Measurements from ENCODE around the gene MRPL37. TPM values are rescaled to one million over a fixed set of nuclear protein-coding genes. Genes with fewer than 3 reads are reported as not detected.
A peak's percentile ranks its signal among the peaks of the same experiment; 100 is the strongest.
"Not testable (repeated sequence)": the region's sequence is repeated elsewhere in the genome, so short reads cannot be mapped to it uniquely, and the experiment has no call there.

Gene MRPL37
- polyA plus RNA-seq, 3 donors = 76.9 to 86.6 (median 80.3) TPM

GRCh38 chr1:54199151-54199764 is 709 bp upstream of the MRPL37 start:
- DNase-seq (ENCODE audit: extremely low read depth in 1 of 11, low read depth in 9 of 11, low spot score in 4 of 11) = no peak

DNA sequence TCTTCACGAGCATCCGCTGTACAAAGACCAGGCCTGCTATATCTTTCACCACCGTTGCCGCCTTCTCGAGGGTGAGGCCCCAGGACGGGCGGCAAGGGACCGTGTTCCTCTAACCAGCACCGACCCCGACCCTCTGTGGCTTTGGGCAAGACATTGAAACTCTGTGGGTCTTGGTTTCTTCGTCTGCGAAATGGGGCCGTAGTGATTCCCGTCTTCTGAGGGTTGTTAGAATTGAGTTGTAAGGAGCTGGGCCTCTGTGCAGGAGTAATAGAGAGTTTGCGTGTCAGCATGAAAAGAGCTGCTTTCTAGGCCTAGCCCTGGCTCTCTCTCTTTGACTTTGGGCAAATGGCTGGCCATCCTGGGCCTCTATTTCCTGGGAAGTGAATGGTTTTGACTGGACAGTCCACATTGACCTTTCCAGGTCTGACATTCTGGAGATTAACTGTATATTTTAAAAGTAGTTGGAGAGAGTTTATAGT is 591 bp downstream of the MRPL37 start:
- no peak for DNase-seq (ENCODE audit: extremely low read depth in 1 of 11, low read depth in 9 of 11, low spot score in 4 of 11)

DNA sequence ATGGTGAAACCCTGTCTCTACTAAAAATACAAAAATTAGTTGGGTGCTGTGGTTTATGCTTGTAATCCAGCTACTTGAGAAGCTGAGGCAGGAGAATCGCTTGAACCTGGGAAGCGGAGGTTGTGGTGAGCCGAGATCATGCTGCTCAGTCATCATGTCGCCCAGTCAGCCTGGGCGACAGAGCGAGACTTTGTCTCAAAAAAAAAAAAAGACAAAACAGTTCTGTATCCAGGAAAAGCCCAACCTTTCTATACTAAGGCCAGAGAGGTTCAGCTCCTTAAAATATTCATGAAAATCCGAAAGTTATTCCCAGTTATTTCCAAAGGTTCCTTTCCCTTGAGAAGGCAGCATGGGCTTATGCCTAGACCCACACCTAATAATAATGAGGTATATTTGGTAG is 4.2 kb downstream of the MRPL37 start:
- DNase-seq (ENCODE audit: extremely low read depth in 1 of 11, low read depth in 9 of 11, low spot score in 4 of 11) = no peak

DNA sequence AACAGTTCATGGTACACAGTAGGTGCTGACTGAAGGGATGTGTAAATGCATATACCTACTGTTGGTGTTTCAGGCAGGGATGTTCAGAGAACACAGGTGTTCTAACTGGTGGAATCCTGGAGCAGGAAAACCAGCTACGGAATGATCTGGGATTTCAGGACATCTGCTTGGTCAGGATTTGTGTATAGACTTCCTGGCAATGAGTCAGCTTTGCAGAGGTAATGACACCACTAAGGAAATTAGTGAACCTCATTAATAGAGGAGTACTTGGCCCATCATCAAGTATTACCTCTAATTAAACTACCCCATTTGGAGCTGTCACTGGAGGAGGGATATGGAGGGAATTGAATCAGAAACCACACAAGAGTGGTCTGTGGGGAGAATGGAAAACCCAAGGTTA is 7.3 kb downstream of the MRPL37 start:
- DNase-seq (ENCODE audit: extremely low read depth in 1 of 11, low read depth in 9 of 11, low spot score in 4 of 11) = no peak

GRCh38 chr1:54207896-54208295 is 7.9 kb downstream of the MRPL37 start:
- not testable (repeated sequence) for DNase-seq (ENCODE audit: extremely low read depth in 1 of 11, low read depth in 9 of 11, low spot score in 4 of 11)

DNA sequence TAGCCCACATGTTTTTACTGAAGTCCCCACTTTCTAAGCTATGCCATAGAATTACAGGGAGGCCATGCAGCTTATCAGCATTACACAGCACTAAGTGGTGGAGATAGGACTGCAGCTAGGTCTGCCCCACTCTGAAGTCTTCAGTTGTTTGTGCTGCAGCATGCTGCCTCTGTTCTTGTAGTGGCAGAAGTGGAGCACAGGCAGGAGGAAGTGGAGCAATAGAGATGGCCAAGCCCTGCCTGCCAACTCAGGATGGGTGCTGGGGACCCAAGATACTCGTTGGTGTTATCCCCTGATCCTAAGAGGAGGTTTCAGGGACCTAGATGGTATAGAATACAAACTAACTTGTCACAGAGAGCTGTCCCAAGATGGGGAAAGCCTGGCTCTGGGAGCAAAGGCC is 12.9 kb downstream of the MRPL37 start:
- no peak for DNase-seq (ENCODE audit: extremely low read depth in 1 of 11, low read depth in 9 of 11, low spot score in 4 of 11)

DNA sequence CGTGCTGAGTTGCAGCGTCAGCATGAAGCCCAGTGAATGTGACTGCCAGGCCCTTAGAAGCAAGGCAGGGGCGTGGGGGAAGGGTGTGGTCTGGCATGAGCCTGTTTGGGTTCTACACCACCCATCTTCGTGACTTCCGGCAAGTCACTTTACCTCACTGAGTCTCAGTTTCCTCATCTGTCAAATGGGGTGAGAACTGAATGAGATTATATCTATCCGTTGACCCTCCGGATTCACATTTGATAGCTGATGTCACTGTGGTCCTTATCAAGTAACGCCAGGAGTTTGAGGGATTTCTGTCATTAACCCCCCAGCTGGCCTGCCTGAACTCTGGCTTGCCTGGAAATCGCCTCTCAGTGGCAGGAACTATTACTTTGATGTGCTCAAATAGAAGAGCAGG is 15.6 kb downstream of the MRPL37 start:
- DNase-seq (ENCODE audit: extremely low read depth in 1 of 11, low read depth in 9 of 11, low spot score in 4 of 11) = no peak

- DNase-seq (ENCODE audit: extremely low read depth in 1 of 11, low read depth in 9 of 11, low spot score in 4 of 11) = peak in 1 of 11 donors; percentile 24
Measured at GRCh38 chr1:54218883-54219687, 19.1 kb downstream of the MRPL37 start.

DNA sequence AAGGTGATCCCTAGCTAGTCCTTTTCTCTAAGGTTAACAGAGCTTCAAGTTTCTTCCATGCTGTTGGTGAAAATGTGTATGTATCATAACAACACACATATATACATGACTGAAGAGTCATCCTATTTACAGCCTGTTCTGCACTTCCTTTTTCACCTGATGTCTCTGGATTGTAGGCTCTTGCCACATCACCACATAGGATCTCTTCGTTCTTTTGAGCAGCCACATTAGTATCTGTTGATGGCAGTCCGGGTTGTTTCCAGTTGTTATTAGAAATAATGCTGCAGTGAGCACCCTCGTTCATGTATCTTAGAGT is 19.7 kb downstream of the MRPL37 start:
- no peak for DNase-seq (ENCODE audit: extremely low read depth in 1 of 11, low read depth in 9 of 11, low spot score in 4 of 11)

- peak in 1 of 11 donors; percentile 36 for DNase-seq (ENCODE audit: extremely low read depth in 1 of 11, low read depth in 9 of 11, low spot score in 4 of 11)
Measured at GRCh38 chr1:54220004-54220811, 20.2 kb downstream of the MRPL37 start.

DNA sequence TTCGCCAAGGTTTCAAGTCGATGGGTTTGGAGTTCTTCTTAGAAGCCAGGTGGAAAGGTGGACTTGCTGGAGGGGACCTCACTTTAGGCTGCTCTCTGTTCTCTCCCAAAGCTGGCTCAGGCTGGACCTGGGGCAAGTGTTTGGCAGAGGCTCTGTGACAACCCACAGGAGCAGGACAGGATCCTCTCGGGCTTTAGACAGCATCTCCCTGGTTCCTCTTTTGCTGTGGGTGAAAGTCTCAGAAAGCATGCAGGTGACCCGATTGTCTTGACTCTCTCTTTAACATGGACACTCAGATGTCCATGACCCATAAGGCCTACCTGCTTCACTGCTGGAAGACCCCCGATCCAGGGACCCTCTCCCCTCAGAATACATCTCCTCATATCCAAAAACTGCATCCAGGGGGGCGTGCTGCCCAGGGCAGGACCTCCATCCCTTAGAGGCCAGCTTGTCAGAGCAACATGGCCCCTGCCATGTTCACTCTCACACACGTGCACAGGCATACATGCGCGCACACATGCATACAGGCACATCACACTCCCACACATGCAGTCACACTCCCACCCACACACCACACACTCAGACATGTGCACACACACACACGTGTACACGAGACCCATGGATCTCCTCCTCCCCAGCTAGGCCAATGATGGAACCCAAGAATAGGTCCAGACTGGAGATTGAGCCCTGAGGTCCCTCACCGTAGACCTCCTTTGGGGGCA is 21.3 kb downstream of the MRPL37 start:
- DNase-seq (ENCODE audit: extremely low read depth in 1 of 11, low read depth in 9 of 11, low spot score in 4 of 11) = no peak

GRCh38 chr1:54221867-54222484 is 22.0 kb downstream of the MRPL37 start:
- no peak for DNase-seq (ENCODE audit: extremely low read depth in 1 of 11, low read depth in 9 of 11, low spot score in 4 of 11)

DNA sequence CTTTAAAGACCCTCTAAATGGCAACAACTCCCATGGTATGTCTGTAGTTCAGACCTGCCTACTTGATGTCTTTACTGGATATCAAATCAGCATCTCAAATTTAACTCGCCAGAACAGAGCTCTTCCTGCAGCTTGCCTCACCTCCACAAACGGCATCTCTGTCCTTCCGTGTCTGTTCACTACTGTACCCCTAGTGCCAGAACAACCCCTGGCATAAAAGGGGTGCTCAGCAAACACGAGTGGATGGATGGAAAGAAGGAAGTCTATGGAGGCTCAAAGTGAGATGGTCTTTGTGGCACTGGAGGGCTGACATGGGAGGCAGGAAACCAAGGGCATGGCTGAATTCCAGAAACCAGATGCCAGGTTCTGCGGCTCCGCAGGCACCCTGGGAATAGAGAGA is 22.7 kb downstream of the MRPL37 start:
- DNase-seq (ENCODE audit: extremely low read depth in 1 of 11, low read depth in 9 of 11, low spot score in 4 of 11) = no peak

DNA sequence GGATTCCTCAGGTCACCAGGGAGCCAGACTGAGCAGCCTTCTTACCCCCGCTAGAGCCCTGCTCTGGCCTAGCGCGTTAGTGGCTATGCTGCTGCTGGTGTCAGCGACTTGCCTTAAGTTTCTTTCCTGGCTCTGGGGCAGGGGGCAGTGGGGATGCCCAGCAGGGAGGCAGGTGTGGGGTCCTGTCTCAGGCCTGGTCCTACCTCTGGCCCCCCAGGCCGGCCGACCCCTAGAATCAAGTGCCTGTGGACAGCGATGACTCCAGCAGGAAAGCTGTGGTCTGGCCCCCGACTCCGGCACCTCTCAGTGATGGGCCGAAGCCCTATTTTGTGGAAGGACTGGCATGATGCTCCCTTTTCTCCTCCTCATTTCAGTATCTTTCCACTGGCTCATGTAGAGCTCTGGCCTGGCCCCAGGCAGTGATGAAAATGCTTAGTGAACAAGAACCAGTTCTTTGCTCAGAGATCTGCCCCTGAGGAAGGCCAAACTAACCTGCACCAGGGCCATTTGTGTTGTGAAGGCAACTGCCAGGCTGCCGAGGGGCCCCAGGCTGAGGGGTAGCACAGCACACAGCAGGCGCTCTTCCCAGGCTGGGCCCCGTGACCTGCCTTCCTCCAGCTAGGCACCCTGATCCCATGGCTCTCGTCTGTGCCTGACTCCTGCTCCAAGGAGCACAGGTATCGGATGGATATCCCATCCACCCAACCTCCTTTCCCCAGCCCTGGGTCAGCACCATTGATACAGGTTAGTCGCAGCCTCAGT is 23.7 kb downstream of the MRPL37 start:
- DNase-seq (ENCODE audit: extremely low read depth in 1 of 11, low read depth in 9 of 11, low spot score in 4 of 11) = no peak

- no peak for DNase-seq (ENCODE audit: extremely low read depth in 1 of 11, low read depth in 9 of 11, low spot score in 4 of 11)
Measured at GRCh38 chr1:54224233-54224632, 24.3 kb downstream of the MRPL37 start.

DNA sequence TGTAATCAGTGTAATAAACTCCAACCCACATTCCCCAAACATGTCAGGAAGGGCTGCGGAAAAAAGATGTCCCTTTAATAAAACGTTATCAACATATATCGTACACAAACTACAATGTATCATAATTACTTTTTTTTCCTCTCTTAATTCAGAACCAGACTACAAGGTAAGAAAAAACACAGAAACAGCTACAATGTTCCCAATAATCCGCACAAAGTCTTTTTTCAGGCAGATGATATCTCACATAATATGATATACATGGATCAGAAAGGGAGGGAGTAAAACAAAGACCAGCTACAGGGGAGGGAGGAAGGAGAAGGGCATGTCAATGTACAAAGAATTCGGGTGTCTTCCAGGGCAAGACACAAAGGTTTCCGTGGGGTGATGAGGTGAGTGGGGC is 25.4 kb downstream of the MRPL37 start:
- DNase-seq (ENCODE audit: extremely low read depth in 1 of 11, low read depth in 9 of 11, low spot score in 4 of 11) = no peak

DNA sequence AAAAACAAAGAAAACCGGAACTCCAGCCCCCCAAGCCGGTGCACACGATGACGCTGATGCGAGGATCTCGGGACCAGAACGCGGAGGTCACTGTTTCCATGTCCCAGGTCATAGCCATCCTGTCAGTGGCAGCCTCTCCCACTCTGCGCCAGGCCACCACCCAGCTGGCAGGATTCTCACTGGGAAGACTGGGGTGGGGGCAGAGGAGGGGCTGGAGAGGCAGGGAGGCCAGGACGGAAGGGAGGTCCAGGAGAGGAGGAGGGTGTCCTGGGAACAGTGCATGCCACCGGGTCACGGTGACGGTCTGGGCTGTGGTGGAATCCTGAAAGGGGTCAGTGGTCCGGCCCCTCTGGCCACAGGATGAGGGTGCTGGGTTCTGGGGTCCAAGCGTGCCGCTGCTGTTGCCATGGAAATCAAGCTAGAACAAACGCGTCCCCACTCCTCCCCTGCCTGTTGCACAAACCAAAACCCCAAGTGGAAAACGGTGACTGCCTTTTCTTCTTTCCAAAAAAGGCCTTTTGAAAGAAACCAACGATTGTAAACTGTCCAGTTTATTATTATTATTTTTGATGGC is 26.1 kb downstream of the MRPL37 start:
- no peak for DNase-seq (ENCODE audit: extremely low read depth in 1 of 11, low read depth in 9 of 11, low spot score in 4 of 11)

DNA sequence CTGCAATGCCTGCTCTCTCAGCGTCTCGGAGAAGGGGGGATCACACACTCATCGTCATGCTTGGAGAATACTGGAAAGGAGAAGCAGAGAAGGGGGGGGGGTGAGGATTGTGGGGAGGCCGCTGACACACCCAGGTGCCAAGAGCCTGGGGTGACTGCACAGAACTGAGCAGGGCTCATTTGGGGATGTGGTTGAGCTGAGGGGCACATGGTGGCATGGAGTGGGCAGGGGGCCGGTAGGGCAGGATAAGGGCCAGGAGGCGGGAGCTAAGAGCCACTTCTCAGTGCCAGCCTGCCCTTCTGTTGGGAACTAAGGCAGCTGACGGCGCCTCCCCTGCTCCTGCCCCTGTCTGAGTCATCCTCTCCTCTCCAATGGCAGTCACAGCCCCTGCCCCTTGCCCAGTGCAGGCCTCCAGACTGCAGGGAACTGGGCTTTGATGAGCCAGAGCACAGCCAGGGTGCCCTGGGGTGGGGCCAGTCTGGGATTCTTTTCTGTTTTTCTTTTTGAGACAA is 27.2 kb downstream of the MRPL37 start:
- DNase-seq (ENCODE audit: extremely low read depth in 1 of 11, low read depth in 9 of 11, low spot score in 4 of 11) = no peak

Measured in renal cortex interstitium (tissue), 11 donors.